Right forelimb (tissue), 1 donor: ENCODE results near the gene FAM219B.
A peak's percentile ranks its signal among the peaks of the same experiment; 100 is the strongest.

Experiments
- DNase-seq: peaks from one replicate; pipeline ENCODE4 v3.0.0-alpha.2; 2018

Gene FAM219B

GRCh38 chr15:74872702-74873035, 34.0 kb downstream of the FAM219B start:
- no peak for DNase-seq

- no peak for DNase-seq
These were observed 36.0 kb downstream of the FAM219B start for GRCh38 chr15:74870436-74871215.

GRCh38 chr15:74869726-74870407, 36.8 kb downstream of the FAM219B start:
- DNase-seq: peak; percentile 61

GRCh38 chr15:74869372-74869725, 37.3 kb downstream of the FAM219B start:
- DNase-seq: no peak

GRCh38 chr15:74868059-74868458, 38.6 kb downstream of the FAM219B start:
- no peak for DNase-seq

- no peak for DNase-seq
These were observed 39.1 kb downstream of the FAM219B start for GRCh38 chr15:74867466-74868038.

GRCh38 chr15:74866090-74866489, 40.6 kb downstream of the FAM219B start:
- no peak for DNase-seq

GRCh38 chr15:74865316-74865715, 41.3 kb downstream of the FAM219B start:
- DNase-seq: no peak

GRCh38 chr15:74864296-74864695, 42.4 kb downstream of the FAM219B start:
- DNase-seq: no peak

- DNase-seq: no peak
These were observed 43.2 kb downstream of the FAM219B start for GRCh38 chr15:74863239-74864056.

- no peak for DNase-seq
These were observed 48.3 kb downstream of the FAM219B start for GRCh38 chr15:74858369-74858740.

GRCh38 chr15:74857671-74858368, 48.8 kb downstream of the FAM219B start:
- no peak for DNase-seq

GRCh38 chr15:74857082-74857655, 49.5 kb downstream of the FAM219B start:
- DNase-seq: no peak

GRCh38 chr15:74856537-74856936, 50.1 kb downstream of the FAM219B start:
- no peak for DNase-seq

- no peak for DNase-seq
These were observed 50.8 kb downstream of the FAM219B start for GRCh38 chr15:74855857-74856256.

- DNase-seq: no peak
These were observed 52.1 kb downstream of the FAM219B start for GRCh38 chr15:74854453-74855022.

GRCh38 chr15:74851960-74852359, 54.7 kb downstream of the FAM219B start:
- DNase-seq: no peak

GRCh38 chr15:74850393-74850792, 56.3 kb downstream of the FAM219B start:
- DNase-seq: no peak
